GM18505 (cell line): Measurements from ENCODE around the gene SAMD14.

Source experiments
- ATAC-seq: cut with Tn5 transposase; IDR thresholded peaks from one replicate; pipeline ENCODE4 v1.9.1; 2021; ENCODE audit not compliant: unreplicated experiment
- POLR2A ChIP-seq: IDR thresholded peaks from 4 replicates; pipeline ENCODE4 v1.6.1; 2011; ENCODE audit warnings: borderline replicate concordance; ENCODE audit not compliant: insufficient read depth, insufficient read length; ENCODE audit errors: extremely low read depth

Gene SAMD14

GRCh38 chr17:50111673-50112655 lies 18.0 kb downstream of the SAMD14 start:
- no peak for TF ChIP-seq POLR2A
- no peak for ATAC-seq

- TF ChIP-seq POLR2A = no peak
These were observed 19.2 kb downstream of the SAMD14 start for GRCh38 chr17:50110591-50111349.

GRCh38 chr17:50109785-50110184 lies 20.2 kb downstream of the SAMD14 start:
- no peak for ATAC-seq
- TF ChIP-seq POLR2A = no peak

More at GRCh38 chr17:50110591-50111349, 19.2 kb downstream of the SAMD14 start:
- no peak for ATAC-seq

GRCh38 chr17:50109207-50109606 lies 20.8 kb downstream of the SAMD14 start:
- TF ChIP-seq POLR2A = no peak
- no peak for ATAC-seq

- no peak for TF ChIP-seq POLR2A
- no peak for ATAC-seq
These were observed 21.4 kb downstream of the SAMD14 start for GRCh38 chr17:50108556-50108955.

- ATAC-seq = no peak
- no peak for TF ChIP-seq POLR2A
These were observed 22.1 kb downstream of the SAMD14 start for GRCh38 chr17:50107790-50108414.

GRCh38 chr17:50106393-50107131 lies 23.4 kb downstream of the SAMD14 start:
- TF ChIP-seq POLR2A = no peak
- no peak for ATAC-seq

- no peak for TF ChIP-seq POLR2A
- ATAC-seq = no peak
These were observed 24.1 kb downstream of the SAMD14 start for GRCh38 chr17:50105811-50106210.

- no peak for TF ChIP-seq POLR2A
- no peak for ATAC-seq
These were observed 26.0 kb downstream of the SAMD14 start for GRCh38 chr17:50103941-50104340.

GRCh38 chr17:50103252-50103651 lies 26.7 kb downstream of the SAMD14 start:
- no peak for TF ChIP-seq POLR2A
- ATAC-seq = no peak

GRCh38 chr17:50102164-50102991 lies 27.6 kb downstream of the SAMD14 start:
- ATAC-seq = no peak

More at GRCh38 chr17:50102164-50102991, 27.6 kb downstream of the SAMD14 start:
- no peak for TF ChIP-seq POLR2A
